Activated naive CD4-positive, alpha-beta T cell treated with anti-CD3 and anti-CD28 coated beads, Interleukin-2, amount 50 U/mL, for 24 hours (primary cell): ENCODE measurements around the gene GPBAR1.
"Not testable (repeated sequence)": the region's sequence is repeated elsewhere in the genome, so short reads cannot be mapped to it uniquely, and the experiment has no call there.

Experiments used
- H3K27ac Mint-ChIP-seq: one replicate; pipeline ENCODE4 v1.8.0; 2021; ENCODE audit warnings: mild to moderate bottlenecking, mixed read lengths
- H3K27me3 Mint-ChIP-seq: one replicate; pipeline ENCODE4 v1.8.0; 2021; ENCODE audit warnings: mixed read lengths
- H3K36me3 Mint-ChIP-seq: one replicate; pipeline ENCODE4 v1.8.0; 2021; ENCODE audit warnings: mixed read lengths
- H3K4me1 Mint-ChIP-seq: one replicate; pipeline ENCODE4 v1.8.0; 2021; ENCODE audit warnings: mixed read lengths
- H3K4me3 Mint-ChIP-seq: one replicate; pipeline ENCODE4 v1.8.0; 2021; ENCODE audit warnings: mild to moderate bottlenecking, mixed read lengths
- H3K9me3 Mint-ChIP-seq: one replicate; pipeline ENCODE4 v1.8.0; 2021; ENCODE audit warnings: mixed read lengths

Gene GPBAR1

DNA sequence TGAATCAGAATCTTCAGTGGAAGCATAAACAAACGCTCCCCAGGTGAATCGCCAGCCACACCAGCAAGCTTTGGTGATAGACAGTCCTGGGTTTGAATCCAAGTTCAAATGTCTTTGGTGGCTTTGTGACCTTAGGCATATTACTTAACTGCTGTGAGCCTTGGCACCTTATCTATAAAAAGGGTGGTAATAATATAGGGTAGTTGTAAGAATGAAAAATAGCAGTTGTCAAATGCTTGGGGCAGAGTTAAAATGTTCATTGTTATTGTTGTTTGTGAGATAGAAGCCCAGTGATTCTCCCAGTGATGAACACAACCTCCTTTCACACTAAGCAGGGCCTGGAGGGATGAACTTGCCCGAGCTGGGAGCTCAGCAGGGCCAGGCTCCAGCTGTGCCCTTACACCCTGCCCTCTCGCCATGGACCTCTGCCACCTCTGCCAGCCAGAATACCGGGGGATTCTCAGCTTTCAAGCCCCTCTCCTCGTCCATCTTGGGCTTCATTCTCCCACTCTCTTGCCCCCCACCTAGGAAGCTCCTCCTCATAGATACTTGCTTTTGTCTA is 37.6 kb downstream of the GPBAR1 start:
- H3K4me3 Mint-ChIP-seq = no peak overlapping the region
- H3K27ac Mint-ChIP-seq = no peak overlapping the region
- no peaks in the 10 kb centered on the region for H3K27me3 Mint-ChIP-seq
- no peaks in the 10 kb centered on the region for H3K36me3 Mint-ChIP-seq
- H3K4me1 Mint-ChIP-seq = peaks cover 16% of the 10 kb centered on the region
- no peaks in the 10 kb centered on the region for H3K9me3 Mint-ChIP-seq

DNA sequence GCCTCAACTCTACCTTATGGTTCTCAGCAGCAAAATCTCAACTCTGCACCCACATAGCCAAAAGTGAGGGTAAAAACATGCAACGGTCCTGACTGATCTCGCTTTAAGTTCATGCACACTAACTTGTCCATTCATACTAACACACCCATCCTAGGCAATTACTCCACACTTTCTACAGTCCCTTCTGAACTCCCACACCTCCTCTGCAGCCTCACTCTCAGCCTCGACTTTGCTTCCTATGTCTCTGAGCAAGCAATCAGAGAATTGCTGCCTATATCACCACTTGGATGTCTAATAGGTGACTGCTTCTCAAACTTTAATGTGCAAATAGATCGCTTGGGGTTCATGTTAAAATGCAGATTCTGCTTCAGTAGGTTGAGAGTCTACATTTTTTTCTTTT is 39.3 kb downstream of the GPBAR1 start:
- no peak overlapping the region for H3K4me3 Mint-ChIP-seq
- H3K27me3 Mint-ChIP-seq = no peaks in the 10 kb centered on the region
- H3K9me3 Mint-ChIP-seq = no peaks in the 10 kb centered on the region
- H3K4me1 Mint-ChIP-seq = peaks cover 5% of the 10 kb centered on the region
- H3K36me3 Mint-ChIP-seq = no peaks in the 10 kb centered on the region
- no peak overlapping the region for H3K27ac Mint-ChIP-seq

GRCh38 chr2:218301176-218301819 is 40.5 kb downstream of the GPBAR1 start:
- Mint-ChIP-seq H3K4me3 (no peak overlapping the region), H3K9me3 (no peaks in the 10 kb centered on the region), H3K4me1 (peaks cover 5% of the 10 kb centered on the region), H3K36me3 (no peaks in the 10 kb centered on the region), H3K27ac (no peak overlapping the region), H3K27me3 (no peaks in the 10 kb centered on the region)

DNA sequence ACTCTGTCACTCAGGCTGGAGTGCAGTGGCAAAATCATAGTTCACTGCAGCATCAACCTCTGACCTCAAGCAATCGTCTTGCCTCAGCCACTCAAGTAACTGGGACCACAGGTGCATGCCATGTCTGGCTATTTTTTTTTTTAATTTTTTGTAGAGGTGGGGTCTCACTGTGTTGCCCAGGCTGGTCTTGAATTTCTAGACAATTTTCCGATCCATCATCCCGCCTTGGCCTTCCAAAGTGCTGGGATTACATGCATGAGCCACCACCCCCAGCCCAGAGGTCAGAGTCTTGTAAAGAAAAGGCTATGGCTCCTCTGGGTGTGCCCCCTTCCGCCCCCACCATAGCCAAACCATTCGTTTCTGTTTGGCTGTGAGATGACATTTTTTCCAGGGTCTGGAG is 44.6 kb downstream of the GPBAR1 start:
- Mint-ChIP-seq H3K4me1 (peaks cover 13% of the 10 kb centered on the region), H3K36me3 (no peaks in the 10 kb centered on the region), H3K27me3 (no peaks in the 10 kb centered on the region), H3K27ac (no peak overlapping the region), H3K4me3 (no peak overlapping the region), H3K9me3 (no peaks in the 10 kb centered on the region)

GRCh38 chr2:218306184-218306920 is 45.5 kb downstream of the GPBAR1 start:
- H3K27ac Mint-ChIP-seq = no peak overlapping the region
- no peak overlapping the region for H3K4me3 Mint-ChIP-seq
- no peaks in the 10 kb centered on the region for H3K27me3 Mint-ChIP-seq
- H3K9me3 Mint-ChIP-seq = no peaks in the 10 kb centered on the region
- H3K36me3 Mint-ChIP-seq = no peaks in the 10 kb centered on the region
- H3K4me1 Mint-ChIP-seq = peaks cover 10% of the 10 kb centered on the region

GRCh38 chr2:218307415-218308090 is 46.7 kb downstream of the GPBAR1 start:
- peak overlapping the region; percentile 30 for H3K27ac Mint-ChIP-seq
- H3K4me3 Mint-ChIP-seq = no peak overlapping the region
- peaks cover 11% of the 10 kb centered on the region for H3K4me1 Mint-ChIP-seq
- H3K36me3 Mint-ChIP-seq = no peaks in the 10 kb centered on the region
- no peaks in the 10 kb centered on the region for H3K27me3 Mint-ChIP-seq
- H3K9me3 Mint-ChIP-seq = no peaks in the 10 kb centered on the region

- H3K9me3 Mint-ChIP-seq = no peaks in the 10 kb centered on the region
- H3K36me3 Mint-ChIP-seq = no peaks in the 10 kb centered on the region
- no peak overlapping the region for H3K27ac Mint-ChIP-seq
- no peak overlapping the region for H3K4me3 Mint-ChIP-seq
- peaks cover 23% of the 10 kb centered on the region for H3K4me1 Mint-ChIP-seq
- H3K27me3 Mint-ChIP-seq = no peaks in the 10 kb centered on the region
Observed at GRCh38 chr2:218310853-218311540, 50.2 kb downstream of the GPBAR1 start.

DNA sequence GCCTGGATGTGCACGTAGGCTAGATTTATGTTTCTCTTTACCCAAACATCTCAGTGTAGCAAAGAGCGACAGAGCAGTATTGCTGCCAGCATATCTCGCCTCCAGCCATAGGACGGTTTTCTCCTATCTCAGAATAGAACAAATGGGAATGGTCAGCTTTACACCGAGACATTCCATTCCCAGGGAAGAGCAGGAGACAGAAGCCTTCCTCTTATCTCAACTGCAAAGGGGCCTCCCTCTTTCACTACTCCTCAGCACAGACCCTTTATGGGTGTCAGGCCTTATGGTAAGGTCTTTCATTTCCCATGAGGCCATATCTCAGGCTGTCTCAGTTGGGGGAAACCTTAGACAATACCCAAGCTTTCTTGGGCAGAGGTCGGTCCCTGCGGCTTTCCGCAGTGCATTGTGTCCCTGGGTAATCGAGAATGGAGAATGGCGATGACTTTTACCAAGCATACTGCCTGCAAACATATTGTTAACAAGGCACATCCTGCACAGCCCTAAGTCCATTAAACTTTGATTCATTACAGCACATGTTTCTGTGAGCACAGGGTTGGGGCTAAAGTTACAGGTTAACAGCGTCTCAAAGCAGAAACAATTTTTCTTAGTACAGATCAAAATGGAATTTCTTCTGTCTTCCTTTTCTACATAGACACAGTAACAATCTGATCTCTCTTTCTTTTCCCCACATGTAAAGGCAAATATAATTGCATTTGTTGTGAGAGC is 50.9 kb downstream of the GPBAR1 start:
- H3K36me3 Mint-ChIP-seq, H3K4me3 Mint-ChIP-seq, H3K27ac Mint-ChIP-seq, H3K27me3 Mint-ChIP-seq, H3K9me3 Mint-ChIP-seq: not testable (repeated sequence)
- H3K4me1 Mint-ChIP-seq = peaks cover 30% of the 10 kb centered on the region

- Mint-ChIP-seq H3K4me1 (peaks cover 36% of the 10 kb centered on the region), H3K36me3 (no peaks in the 10 kb centered on the region), H3K27me3 (no peaks in the 10 kb centered on the region), H3K9me3 (no peaks in the 10 kb centered on the region), H3K27ac (no peak overlapping the region), H3K4me3 (no peak overlapping the region)
Observed at GRCh38 chr2:218312267-218312756, 51.5 kb downstream of the GPBAR1 start.

DNA sequence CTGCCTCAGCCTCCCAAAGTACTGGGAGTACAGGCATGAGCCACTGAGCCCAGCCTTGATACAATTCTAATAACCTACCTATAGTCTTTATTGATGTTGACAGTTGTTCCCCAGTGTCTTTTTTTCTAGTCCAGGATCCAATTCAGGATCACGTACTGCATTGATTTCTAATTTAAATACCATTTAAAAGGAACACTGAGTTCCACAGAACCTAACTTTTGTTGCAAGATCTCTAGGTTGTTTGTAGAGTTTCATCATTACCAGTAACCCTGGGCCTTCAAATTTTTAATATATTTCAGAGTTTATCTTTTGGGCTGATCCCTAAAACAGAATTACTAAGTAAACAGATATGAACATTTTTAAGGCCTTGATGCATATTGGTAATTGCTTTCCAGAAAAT is 52.5 kb downstream of the GPBAR1 start:
- Mint-ChIP-seq H3K27me3 (no peaks in the 10 kb centered on the region), H3K4me3 (no peak overlapping the region), H3K4me1 (peaks cover 42% of the 10 kb centered on the region), H3K27ac (no peak overlapping the region), H3K9me3 (no peaks in the 10 kb centered on the region), H3K36me3 (no peaks in the 10 kb centered on the region)
